Trophoblast cell (in vitro differentiated cells and primary cell): ENCODE results near the gene RGSL1.

Experiments used
- DNase-seq, 2 donors: peaks; one replicate each; pipeline ENCODE4 v3.0.0-alpha.2; 2016
- H2AFZ ChIP-seq: 2 replicates; pipeline ENCODE4 v1.6.1; 2013; ENCODE audit warnings: low read length, moderate library complexity, mild to moderate bottlenecking; ENCODE audit not compliant: insufficient read depth, poor library complexity
- H2AK5ac ChIP-seq: 2 replicates; pipeline ENCODE4 v1.6.1; 2013; ENCODE audit warnings: mild to moderate bottlenecking, low read length
- H2BK120ac ChIP-seq: 2 replicates; pipeline ENCODE4 v1.6.1; 2013; ENCODE audit warnings: low read length, mild to moderate bottlenecking, moderate library complexity; ENCODE audit not compliant: insufficient read depth, poor library complexity
- H2BK12ac ChIP-seq: 2 replicates; pipeline ENCODE4 v1.6.1; 2013; ENCODE audit warnings: mild to moderate bottlenecking, low read length, moderate library complexity
- H2BK5ac ChIP-seq: 2 replicates; pipeline ENCODE4 v1.6.1; 2013; ENCODE audit warnings: low read length, low read depth, moderate library complexity, mild to moderate bottlenecking; ENCODE audit not compliant: poor library complexity
- H3K14ac ChIP-seq: 2 replicates; pipeline ENCODE4 v1.6.1; 2013; ENCODE audit warnings: mild to moderate bottlenecking, low read length
- H3K18ac ChIP-seq: 2 replicates; pipeline ENCODE4 v1.6.1; 2013; ENCODE audit warnings: mild to moderate bottlenecking, low read length
- H3K23ac ChIP-seq: 2 replicates; pipeline ENCODE4 v1.6.1; 2013; ENCODE audit warnings: low read length
- H3K27ac ChIP-seq: 2 replicates; pipeline ENCODE4 v1.5.1; 2013; ENCODE audit warnings: low read depth, mild to moderate bottlenecking, inconsistent platforms, low read length, moderate library complexity
- H3K27me3 ChIP-seq: 2 replicates; pipeline ENCODE4 v1.6.1; 2013; ENCODE audit warnings: inconsistent platforms, mild to moderate bottlenecking, low read length, moderate library complexity; ENCODE audit not compliant: insufficient read depth
- H3K36me3 ChIP-seq, 2 experiments: 1 replicate in 1 of 2; 2 replicates in 1 of 2; pipeline ENCODE4 v1.6.1; 2013; ENCODE audit warnings: low read length in 2 of 2, mild to moderate bottlenecking in 2 of 2, moderate library complexity in 1 of 2; ENCODE audit not compliant: insufficient read depth in 2 of 2, control insufficient read depth in 1 of 2
- H3K4ac ChIP-seq: 2 replicates; pipeline ENCODE4 v1.6.1; 2013; ENCODE audit warnings: low read depth, mild to moderate bottlenecking, low read length, moderate library complexity
- H3K4me1 ChIP-seq, 2 experiments: 1 replicate in 1 of 2; 2 replicates in 1 of 2; pipeline ENCODE4 v1.6.1; 2013; ENCODE audit warnings: low read length in 2 of 2, mild to moderate bottlenecking in 2 of 2, moderate library complexity in 1 of 2; ENCODE audit not compliant: insufficient read depth in 2 of 2, control insufficient read depth in 1 of 2
- H3K4me2 ChIP-seq: 2 replicates; pipeline ENCODE4 v1.6.1; 2013; ENCODE audit warnings: inconsistent platforms, mild to moderate bottlenecking, low read length, moderate library complexity
- H3K4me3 ChIP-seq: 2 replicates; pipeline ENCODE4 v1.5.1; 2013; ENCODE audit warnings: mild to moderate bottlenecking, low read depth, low read length, inconsistent platforms
- H3K79me1 ChIP-seq: one replicate; pipeline ENCODE4 v1.6.1; 2013; ENCODE audit warnings: low read length
- H3K79me2 ChIP-seq: 2 replicates; pipeline ENCODE4 v1.6.1; 2013; ENCODE audit warnings: low read length, mild to moderate bottlenecking; ENCODE audit not compliant: control insufficient read depth, insufficient read depth, poor library complexity
- H3K9ac ChIP-seq: 2 replicates; pipeline ENCODE4 v1.6.1; 2013; ENCODE audit warnings: mild to moderate bottlenecking, low read length
- H3K9me3 ChIP-seq: 2 replicates; pipeline ENCODE4 v1.6.1; 2013; ENCODE audit warnings: low read depth, mild to moderate bottlenecking, control low read depth, inconsistent platforms, low read length; ENCODE audit not compliant: insufficient read depth
- H4K12ac ChIP-seq: 2 replicates; pipeline ENCODE4 v1.6.1; 2013; ENCODE audit warnings: low read depth, mild to moderate bottlenecking, low read length, moderate library complexity
- H4K8ac ChIP-seq: 2 replicates; pipeline ENCODE4 v1.6.1; 2013; ENCODE audit warnings: low read depth, mild to moderate bottlenecking, low read length, moderate library complexity
- H4K91ac ChIP-seq: one replicate; pipeline ENCODE4 v1.6.1; 2013; ENCODE audit warnings: low read depth, mild to moderate bottlenecking, low read length, moderate library complexity
- whole genome bisulfite sequencing: extraction: QIAGEN DNeasy Blood & Tissue Kit; methylation state at CpG from one replicate; pipeline ENCODE4 v1.1.7; 2013; ENCODE audit warnings: missing lambda C conversion rate; ENCODE audit not compliant: insufficient read length, insufficient coverage; ENCODE audit errors: extremely low coverage; 5-methylcytosine and 5-hydroxymethylcytosine counted together

Gene RGSL1

DNA sequence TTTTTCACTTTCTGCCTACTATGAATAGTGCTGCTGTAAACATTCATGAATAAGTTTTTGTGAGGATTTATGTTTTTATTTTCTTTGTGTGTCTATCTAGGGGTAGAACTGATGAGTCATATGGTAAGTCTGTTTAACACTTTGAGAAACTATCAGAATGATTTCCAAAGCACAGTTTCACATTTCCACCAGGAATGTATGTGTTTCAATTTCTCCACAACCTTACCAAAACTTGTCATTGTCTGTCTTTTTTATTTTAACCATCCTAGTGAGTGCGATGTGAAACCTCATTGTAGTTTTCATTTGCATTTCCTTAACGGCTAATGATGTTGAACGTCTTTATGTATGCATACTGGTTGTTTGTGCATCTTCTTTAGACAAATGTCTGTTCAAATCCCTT, 115.6 kb downstream of the RGSL1 start:
- H4K12ac ChIP-seq, result no peak overlapping the region
- no peaks in the 10 kb centered on the region for H3K79me2 ChIP-seq
- no CpG with 5 or more reads among the region's 3 CpGs for WGBS
- no peak overlapping the region for H3K27ac ChIP-seq
- H4K8ac ChIP-seq, result no peak overlapping the region
- H3K14ac ChIP-seq, result no peak overlapping the region
- H4K91ac ChIP-seq, result no peak overlapping the region
- H3K23ac ChIP-seq, result no peak overlapping the region
- no peak overlapping the region for H3K4me2 ChIP-seq
- H2BK12ac ChIP-seq, result no peak overlapping the region
- H2AFZ ChIP-seq, result no peak overlapping the region
- no peaks in the 10 kb centered on the region for H3K4me1 ChIP-seq
- DNase-seq, result no peak
- H3K36me3 ChIP-seq, result no peaks in the 10 kb centered on the region
- H3K4ac ChIP-seq, result no peak overlapping the region
- no peak overlapping the region for H2AK5ac ChIP-seq
- H3K4me3 ChIP-seq, result no peak overlapping the region
- H3K79me1 ChIP-seq, result no peaks in the 10 kb centered on the region
- no peak overlapping the region for H3K9ac ChIP-seq
- no peaks in the 10 kb centered on the region for H3K27me3 ChIP-seq
- H3K18ac ChIP-seq, result no peak overlapping the region
- no peak overlapping the region for H2BK5ac ChIP-seq
- H2BK120ac ChIP-seq, result no peak overlapping the region
- no peaks in the 10 kb centered on the region for H3K9me3 ChIP-seq

DNA sequence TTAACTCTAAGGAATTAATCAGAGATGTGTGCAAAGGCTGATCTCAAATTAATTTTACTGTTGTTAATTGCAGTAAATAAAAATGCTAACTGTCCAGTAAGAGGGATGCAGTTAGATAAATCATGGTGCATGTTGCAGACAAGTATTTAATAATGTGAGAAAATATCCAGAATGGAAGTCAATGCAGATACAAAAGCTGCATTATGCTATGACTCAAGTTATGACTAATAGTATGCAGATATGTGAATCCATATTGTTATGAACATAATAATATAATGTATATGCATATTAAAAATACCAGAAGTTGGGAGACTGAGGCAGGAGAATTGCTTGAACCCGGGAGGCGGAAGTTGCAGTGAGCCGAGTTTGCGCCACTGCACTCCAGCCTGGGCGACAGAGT, 117.7 kb downstream of the RGSL1 start:
- Histone ChIP-seq H3K4ac (no peak overlapping the region), H3K18ac (no peak overlapping the region), H2BK12ac (no peak overlapping the region), H3K14ac (no peak overlapping the region), H3K36me3 (no peaks in the 10 kb centered on the region), H2BK5ac (no peak overlapping the region), H2BK120ac (no peak overlapping the region), H3K79me1 (no peaks in the 10 kb centered on the region), H3K79me2 (no peaks in the 10 kb centered on the region), H3K9me3 (no peaks in the 10 kb centered on the region), H4K8ac (no peak overlapping the region), H2AK5ac (no peak overlapping the region), H4K91ac (no peak overlapping the region), H3K27ac (no peak overlapping the region), H3K4me1 (no peaks in the 10 kb centered on the region), H3K9ac (no peak overlapping the region), H3K27me3 (no peaks in the 10 kb centered on the region), H3K4me2 (no peak overlapping the region), H3K4me3 (no peak overlapping the region), H4K12ac (no peak overlapping the region), H3K23ac (no peak overlapping the region), H2AFZ (no peak overlapping the region)
- no CpG with 5 or more reads among the region's 5 CpGs for WGBS
- DNase-seq, result no peak

DNA sequence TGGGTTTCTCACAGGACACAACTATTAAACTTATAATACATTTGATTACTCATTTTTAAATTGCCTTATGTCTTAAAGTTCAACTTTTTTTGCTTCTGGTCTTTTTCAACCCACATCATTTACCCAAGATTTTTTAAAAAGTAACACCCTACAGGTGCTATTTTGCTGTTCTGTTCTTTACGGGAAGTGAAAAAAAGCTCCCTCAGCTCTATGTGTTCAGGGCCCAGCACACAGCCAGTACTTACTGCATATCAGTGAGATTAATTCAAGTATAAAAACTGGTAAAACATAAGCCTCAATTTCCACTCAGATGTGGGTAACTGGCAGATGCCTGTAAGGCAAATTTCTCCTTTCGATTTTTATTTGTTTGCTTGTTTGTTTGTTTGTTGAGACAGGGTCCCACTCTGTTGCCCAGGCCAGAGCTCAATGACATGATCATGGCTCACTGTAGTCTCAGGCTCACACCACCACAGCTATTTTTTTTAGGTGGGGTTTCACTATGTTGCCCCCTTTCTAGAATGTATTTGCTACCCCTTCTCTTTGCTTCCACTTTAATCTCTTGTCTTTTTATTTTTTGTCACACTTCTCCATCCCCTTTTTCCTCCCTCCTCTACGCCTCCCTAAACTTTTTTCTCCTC, 118.8 kb downstream of the RGSL1 start:
- no peaks in the 10 kb centered on the region for H3K27me3 ChIP-seq
- DNase-seq, result no peak
- H2BK12ac ChIP-seq, result no peak overlapping the region
- no peaks in the 10 kb centered on the region for H3K36me3 ChIP-seq
- H4K91ac ChIP-seq, result no peak overlapping the region
- no peaks in the 10 kb centered on the region for H3K79me1 ChIP-seq
- H3K9ac ChIP-seq, result no peak overlapping the region
- H3K23ac ChIP-seq, result no peak overlapping the region
- H4K8ac ChIP-seq, result no peak overlapping the region
- H3K4ac ChIP-seq, result no peak overlapping the region
- H3K4me2 ChIP-seq, result no peak overlapping the region
- no peak overlapping the region for H3K18ac ChIP-seq
- no peak overlapping the region for H2AK5ac ChIP-seq
- no peaks in the 10 kb centered on the region for H3K4me1 ChIP-seq
- H2BK5ac ChIP-seq, result no peak overlapping the region
- H3K9me3 ChIP-seq, result no peaks in the 10 kb centered on the region
- H3K79me2 ChIP-seq, result no peaks in the 10 kb centered on the region
- 0% methylated on average over 1 of the region's 3 CpGs for WGBS
- no peak overlapping the region for H2AFZ ChIP-seq
- H4K12ac ChIP-seq, result no peak overlapping the region
- H3K14ac ChIP-seq, result no peak overlapping the region
- H3K27ac ChIP-seq, result no peak overlapping the region
- H2BK120ac ChIP-seq, result no peak overlapping the region
- H3K4me3 ChIP-seq, result no peak overlapping the region

DNA sequence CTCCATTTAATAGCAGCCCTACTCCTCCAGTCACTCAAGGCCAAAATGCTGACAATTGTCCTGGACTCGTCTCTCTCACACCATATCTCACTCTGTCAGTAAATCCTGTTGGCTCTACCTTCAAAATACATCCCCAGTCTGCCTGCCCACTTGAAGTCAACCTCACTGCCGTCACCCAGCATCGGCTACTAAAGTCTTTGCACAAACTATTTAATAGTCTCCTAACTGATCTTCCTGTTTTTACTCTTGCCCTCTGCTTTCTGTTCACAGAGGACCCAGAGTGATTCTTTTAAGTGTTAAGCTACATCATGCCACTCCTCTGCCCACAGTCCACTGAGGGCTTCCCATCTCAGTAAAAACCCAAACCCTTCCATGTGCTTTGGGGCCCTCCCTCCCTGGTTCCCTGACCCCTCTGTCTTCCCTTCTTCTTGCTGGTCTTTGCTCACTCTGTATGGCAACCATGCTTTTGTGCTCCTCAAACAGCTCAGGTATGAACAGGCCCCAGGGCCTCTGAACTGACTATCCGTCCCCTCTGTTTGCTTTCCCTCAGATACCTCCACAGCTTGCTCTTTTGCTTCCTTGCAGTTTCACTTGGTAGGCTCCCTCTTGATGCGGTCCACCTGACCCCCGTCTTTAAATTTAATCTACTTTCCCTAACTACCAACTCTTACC, 120.1 kb downstream of the RGSL1 start:
- Histone ChIP-seq H3K4me1 (peaks cover 0 to 1% of the 10 kb centered on the region in 2 experiments), H3K27me3 (no peaks in the 10 kb centered on the region), H3K79me2 (no peaks in the 10 kb centered on the region), H3K23ac (peak overlapping the region; percentile 5), H3K4me2 (no peak overlapping the region), H2AK5ac (no peak overlapping the region), H4K8ac (no peak overlapping the region), H4K12ac (no peak overlapping the region), H3K36me3 (no peaks in the 10 kb centered on the region), H3K4me3 (no peak overlapping the region), H2BK120ac (no peak overlapping the region), H3K14ac (no peak overlapping the region), H3K79me1 (no peaks in the 10 kb centered on the region), H3K4ac (no peak overlapping the region), H3K9ac (peak overlapping the region; percentile 9), H2BK5ac (no peak overlapping the region), H2BK12ac (no peak overlapping the region), H2AFZ (no peak overlapping the region), H3K9me3 (no peaks in the 10 kb centered on the region), H3K18ac (no peak overlapping the region), H4K91ac (no peak overlapping the region), H3K27ac (no peak overlapping the region)
- 100% methylated on average over 1 of the region's 6 CpGs for WGBS
- DNase-seq, result no peak
